ENCODE measurements around the gene NPTX2.

The NPTX2 gene

DNA sequence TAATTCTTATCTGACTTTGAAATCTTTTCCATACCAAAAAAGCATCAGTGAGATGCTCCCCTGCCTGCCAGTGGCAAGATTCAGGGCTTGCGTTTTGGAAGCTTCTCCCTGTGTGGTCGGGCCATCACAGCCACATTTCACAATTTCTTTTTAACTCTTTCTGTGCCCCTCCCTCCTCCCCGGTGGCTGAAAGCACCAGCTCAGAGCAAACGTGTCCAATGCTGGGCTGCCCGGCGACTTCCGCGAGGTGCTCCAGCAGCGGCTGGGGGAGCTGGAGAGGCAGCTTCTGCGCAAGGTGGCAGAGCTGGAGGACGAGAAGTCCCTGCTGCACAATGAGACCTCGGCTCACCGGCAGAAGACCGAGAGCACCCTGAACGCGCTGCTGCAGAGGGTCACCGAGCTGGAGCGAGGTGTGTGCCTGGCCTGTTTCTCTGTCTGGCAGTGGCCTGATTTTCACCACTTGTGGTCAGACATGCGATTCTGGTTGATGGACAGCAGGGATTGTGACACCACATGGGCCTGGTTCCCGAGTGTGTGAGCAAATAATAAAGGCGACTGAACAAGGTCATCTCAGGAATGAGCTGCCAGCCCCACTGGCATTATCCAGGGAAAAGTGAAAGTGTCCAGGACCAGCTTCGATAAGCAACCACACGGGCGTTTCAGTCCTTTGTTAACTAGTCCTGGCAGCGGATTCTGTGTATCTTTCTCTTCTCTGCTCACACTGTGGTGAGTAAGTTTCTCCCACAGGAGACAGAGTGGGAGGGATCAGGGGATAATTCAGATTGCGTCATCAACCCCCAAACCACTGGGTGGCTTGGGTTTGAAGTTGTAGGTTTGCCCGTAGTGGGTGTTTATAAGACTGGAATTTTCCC lies 2.6 kb downstream of the NPTX2 start:
- peaks cover 28% of the 10 kb centered on the region for H3K27me3 ChIP-seq (replicated peaks; ENCODE audit: control insufficient read depth, insufficient read depth, low read length)
- no peaks in the 10 kb centered on the region for H3K36me3 ChIP-seq (ENCODE audit: control insufficient read depth, insufficient read depth, low read length, severe bottlenecking)
- peaks cover 12% of the 10 kb centered on the region for H3K4me1 ChIP-seq (ENCODE audit: control insufficient read depth, insufficient read depth, low read length)
- H3K4me3 ChIP-seq (ENCODE audit: low read length), result peak overlapping the region; percentile 28
- DNase-seq (ENCODE audit: low read depth), result peak; percentile 5
- no peak overlapping the region for H3K9ac ChIP-seq (ENCODE audit: low read length)
- peaks cover 9% of the 10 kb centered on the region for H3K9me3 ChIP-seq (ENCODE audit: control insufficient read depth, low read length)

DNA sequence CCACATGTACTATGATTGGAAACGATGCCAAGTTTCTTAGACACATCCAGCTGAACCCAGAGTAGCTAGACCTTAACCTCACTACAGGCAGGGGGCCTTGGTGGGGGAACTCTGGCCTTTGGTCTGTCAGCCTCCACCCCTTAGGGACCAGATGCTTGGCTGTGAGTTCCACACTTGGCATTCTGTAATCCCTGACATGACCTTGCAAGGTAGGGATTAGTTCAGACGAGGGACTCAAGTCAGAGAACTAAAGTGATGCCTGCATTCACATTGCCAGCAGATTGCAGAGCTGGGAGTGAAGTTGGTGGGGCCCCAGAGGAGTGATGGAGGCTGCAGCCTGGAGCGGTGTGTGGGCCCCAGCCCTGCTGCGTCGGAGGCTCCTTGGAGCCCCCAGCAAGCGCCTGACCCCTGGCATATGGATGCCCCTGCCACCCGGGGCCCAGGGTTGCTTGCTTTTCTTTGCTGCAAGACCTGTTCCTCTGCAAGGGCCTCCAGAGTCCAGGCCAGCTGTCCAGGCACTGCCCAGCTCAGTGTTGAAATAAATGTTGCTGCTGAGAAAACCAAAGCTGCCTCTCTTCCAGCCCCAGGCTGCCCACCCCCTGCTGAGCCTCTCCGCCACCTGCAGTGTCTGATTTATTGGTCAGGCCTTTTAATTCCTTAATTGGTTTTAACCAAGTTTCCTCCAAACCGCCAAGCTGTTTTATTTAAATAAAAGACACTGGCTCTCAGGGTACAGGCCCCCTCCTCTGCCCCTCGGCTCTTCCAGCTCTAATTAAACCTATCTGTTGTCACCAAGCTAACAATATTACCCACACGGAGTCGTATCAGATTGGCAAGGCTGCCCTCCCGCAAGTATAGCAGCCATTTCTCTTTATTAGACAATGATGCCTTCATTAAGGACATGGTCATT lies 4.7 kb downstream of the NPTX2 start:
- DNase-seq (ENCODE audit: low read depth), result no peak
- peaks cover 12% of the 10 kb centered on the region for H3K4me1 ChIP-seq (ENCODE audit: control insufficient read depth, insufficient read depth, low read length)
- no peak overlapping the region for H3K4me3 ChIP-seq (ENCODE audit: low read length)
- no peaks in the 10 kb centered on the region for H3K36me3 ChIP-seq (ENCODE audit: control insufficient read depth, insufficient read depth, low read length, severe bottlenecking)
- H3K9ac ChIP-seq (ENCODE audit: low read length), result no peak overlapping the region
- H3K9me3 ChIP-seq (ENCODE audit: control insufficient read depth, low read length), result peaks cover 9% of the 10 kb centered on the region
- peaks cover 13% of the 10 kb centered on the region for H3K27me3 ChIP-seq (replicated peaks; ENCODE audit: control insufficient read depth, insufficient read depth, low read length)

GRCh38 chr7:98622926-98623325 lies 5.8 kb downstream of the NPTX2 start:
- Histone ChIP-seq H3K27me3 (replicated peaks; ENCODE audit: control insufficient read depth, insufficient read depth, low read length) (peaks cover 13% of the 10 kb centered on the region), H3K9ac (ENCODE audit: low read length) (no peak overlapping the region), H3K36me3 (ENCODE audit: control insufficient read depth, insufficient read depth, low read length, severe bottlenecking) (no peaks in the 10 kb centered on the region), H3K4me3 (ENCODE audit: low read length) (no peak overlapping the region), H3K4me1 (ENCODE audit: control insufficient read depth, insufficient read depth, low read length) (peaks cover 12% of the 10 kb centered on the region), H3K9me3 (ENCODE audit: control insufficient read depth, low read length) (peaks cover 9% of the 10 kb centered on the region)
- DNase-seq (ENCODE audit: low read depth), result no peak

- Histone ChIP-seq H3K9me3 (ENCODE audit: control insufficient read depth, low read length) (peaks cover 9% of the 10 kb centered on the region), H3K27me3 (replicated peaks; ENCODE audit: control insufficient read depth, insufficient read depth, low read length) (peaks cover 13% of the 10 kb centered on the region), H3K4me1 (ENCODE audit: control insufficient read depth, insufficient read depth, low read length) (peaks cover 2% of the 10 kb centered on the region), H3K9ac (ENCODE audit: low read length) (no peak overlapping the region), H3K4me3 (ENCODE audit: low read length) (no peak overlapping the region), H3K36me3 (ENCODE audit: control insufficient read depth, insufficient read depth, low read length, severe bottlenecking) (no peaks in the 10 kb centered on the region)
- no peak for DNase-seq (ENCODE audit: low read depth)
These were observed 7.8 kb downstream of the NPTX2 start for GRCh38 chr7:98624846-98625420.

DNA sequence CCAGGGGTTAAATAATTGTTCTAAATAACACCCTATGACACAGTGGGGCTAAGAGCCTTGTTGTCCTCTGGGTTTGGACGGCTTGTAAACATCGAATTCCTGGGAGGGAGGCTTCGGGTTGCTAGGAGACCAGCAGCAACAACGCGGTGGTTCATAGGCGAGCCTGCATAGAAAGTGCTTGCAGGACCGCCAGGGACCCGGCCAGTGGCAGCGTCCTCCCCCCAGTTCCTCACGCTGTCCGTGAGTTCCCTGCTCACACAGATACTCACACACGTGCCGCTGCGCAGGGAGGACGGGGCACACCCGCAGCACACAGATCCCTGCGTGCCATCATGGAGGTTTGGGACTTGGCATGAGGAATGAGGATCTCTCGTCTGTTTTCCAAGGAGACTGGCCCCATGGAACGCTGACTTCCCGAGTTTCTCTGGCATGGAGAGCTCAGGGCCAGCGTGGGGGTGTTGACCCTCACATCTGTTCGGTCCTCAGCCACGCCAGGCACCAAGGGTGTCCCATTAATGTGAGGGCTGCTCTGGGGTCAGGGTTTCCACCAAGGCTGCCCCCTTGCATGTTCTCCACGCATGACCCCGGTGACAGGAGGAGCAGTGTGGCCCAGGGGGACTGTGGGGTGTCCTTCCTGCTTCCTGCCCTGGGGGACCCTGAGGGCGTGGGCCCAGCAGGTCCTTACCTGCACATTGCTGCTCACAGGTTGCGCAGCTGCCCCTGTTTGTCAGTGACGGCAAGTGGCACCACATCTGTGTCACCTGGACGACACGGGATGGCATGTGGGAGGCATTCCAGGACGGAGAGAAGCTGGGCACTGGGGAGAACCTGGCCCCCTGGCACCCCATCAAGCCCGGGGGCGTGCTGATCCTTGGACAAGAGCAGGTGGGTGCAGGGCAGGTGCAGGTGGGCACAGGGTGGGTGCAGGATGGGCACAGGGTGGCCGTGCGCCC lies 9.7 kb downstream of the NPTX2 start:
- Histone ChIP-seq H3K4me1 (ENCODE audit: control insufficient read depth, insufficient read depth, low read length) (no peaks in the 10 kb centered on the region), H3K27me3 (replicated peaks; ENCODE audit: control insufficient read depth, insufficient read depth, low read length) (no peaks in the 10 kb centered on the region), H3K9me3 (ENCODE audit: control insufficient read depth, low read length) (peaks cover 11% of the 10 kb centered on the region), H3K36me3 (ENCODE audit: control insufficient read depth, insufficient read depth, low read length, severe bottlenecking) (no peaks in the 10 kb centered on the region), H3K9ac (ENCODE audit: low read length) (no peak overlapping the region), H3K4me3 (ENCODE audit: low read length) (no peak overlapping the region)
- DNase-seq (ENCODE audit: low read depth), result no peak

GRCh38 chr7:98627413-98627790 lies 10.3 kb downstream of the NPTX2 start:
- Histone ChIP-seq H3K4me1 (ENCODE audit: control insufficient read depth, insufficient read depth, low read length) (no peaks in the 10 kb centered on the region), H3K27me3 (replicated peaks; ENCODE audit: control insufficient read depth, insufficient read depth, low read length) (no peaks in the 10 kb centered on the region), H3K4me3 (ENCODE audit: low read length) (no peak overlapping the region), H3K36me3 (ENCODE audit: control insufficient read depth, insufficient read depth, low read length, severe bottlenecking) (no peaks in the 10 kb centered on the region), H3K9ac (ENCODE audit: low read length) (no peak overlapping the region), H3K9me3 (ENCODE audit: control insufficient read depth, low read length) (peaks cover 18% of the 10 kb centered on the region)
- no peak for DNase-seq (ENCODE audit: low read depth)

DNA sequence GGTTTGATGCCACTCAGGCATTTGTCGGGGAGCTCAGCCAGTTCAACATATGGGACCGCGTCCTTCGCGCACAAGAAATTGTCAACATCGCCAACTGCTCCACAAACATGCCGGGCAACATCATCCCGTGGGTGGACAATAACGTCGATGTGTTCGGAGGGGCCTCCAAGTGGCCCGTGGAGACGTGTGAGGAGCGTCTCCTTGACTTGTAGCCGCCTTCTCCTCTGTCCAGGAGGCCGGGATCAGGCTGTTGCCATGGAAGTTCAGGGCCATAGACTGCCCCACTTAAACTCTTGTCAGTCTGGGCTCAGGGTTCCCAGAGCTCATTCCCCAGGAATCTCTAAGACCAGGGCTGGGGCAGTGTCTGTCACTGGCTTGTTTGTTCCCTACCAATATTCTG lies 11.3 kb downstream of the NPTX2 start:
- no peaks in the 10 kb centered on the region for H3K36me3 ChIP-seq (ENCODE audit: control insufficient read depth, insufficient read depth, low read length, severe bottlenecking)
- no peak for DNase-seq (ENCODE audit: low read depth)
- H3K4me3 ChIP-seq (ENCODE audit: low read length), result no peak overlapping the region
- H3K9me3 ChIP-seq (ENCODE audit: control insufficient read depth, low read length), result peaks cover 17% of the 10 kb centered on the region
- no peaks in the 10 kb centered on the region for H3K4me1 ChIP-seq (ENCODE audit: control insufficient read depth, insufficient read depth, low read length)
- no peaks in the 10 kb centered on the region for H3K27me3 ChIP-seq (replicated peaks; ENCODE audit: control insufficient read depth, insufficient read depth, low read length)
- no peak overlapping the region for H3K9ac ChIP-seq (ENCODE audit: low read length)

DNA sequence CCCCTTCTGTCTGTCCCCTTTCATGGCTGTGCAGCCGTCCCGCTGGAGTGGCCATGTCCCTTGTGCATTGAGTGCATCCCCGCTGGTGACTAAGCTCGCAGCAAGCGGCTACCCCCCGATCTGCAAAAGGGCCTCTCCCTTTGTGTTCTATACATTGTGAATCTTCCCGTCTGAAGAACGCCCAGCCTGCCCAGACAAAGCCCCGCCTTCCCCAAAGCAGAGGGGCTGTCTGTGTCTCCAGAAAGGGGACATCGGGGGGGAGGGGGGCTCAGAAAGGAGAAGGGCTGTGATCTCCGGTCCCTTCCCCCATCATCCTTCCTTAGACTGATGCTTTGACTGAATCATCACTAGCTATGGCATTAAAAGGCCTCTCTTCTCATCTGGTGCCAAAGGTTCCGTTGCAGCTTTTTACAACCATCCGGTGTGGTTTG lies 11.9 kb downstream of the NPTX2 start:
- peaks cover 12% of the 10 kb centered on the region for H3K9me3 ChIP-seq (ENCODE audit: control insufficient read depth, low read length)
- no peak overlapping the region for H3K9ac ChIP-seq (ENCODE audit: low read length)
- DNase-seq (ENCODE audit: low read depth), result no peak
- no peaks in the 10 kb centered on the region for H3K4me1 ChIP-seq (ENCODE audit: control insufficient read depth, insufficient read depth, low read length)
- no peaks in the 10 kb centered on the region for H3K36me3 ChIP-seq (ENCODE audit: control insufficient read depth, insufficient read depth, low read length, severe bottlenecking)
- H3K27me3 ChIP-seq (replicated peaks; ENCODE audit: control insufficient read depth, insufficient read depth, low read length), result no peaks in the 10 kb centered on the region
- no peak overlapping the region for H3K4me3 ChIP-seq (ENCODE audit: low read length)

DNA sequence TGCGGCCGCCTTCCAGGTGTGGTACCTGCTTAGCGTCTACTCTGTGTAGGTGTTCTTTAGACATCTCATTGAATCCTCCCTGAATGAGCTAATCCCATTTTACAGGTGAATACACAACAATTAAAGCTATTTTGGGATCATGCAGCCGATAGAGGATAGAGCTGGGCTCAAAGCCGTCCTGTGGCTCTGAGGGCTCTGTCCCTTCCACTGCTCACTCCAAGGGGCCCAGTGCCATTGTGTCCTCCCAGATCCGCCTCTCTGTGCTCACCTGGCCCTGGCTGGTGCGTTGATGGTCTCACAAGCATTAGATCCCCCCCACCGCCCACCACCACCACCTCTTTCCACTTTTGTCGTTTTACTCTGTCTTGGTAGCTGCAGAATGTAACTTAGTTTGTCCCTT lies 13.1 kb downstream of the NPTX2 start:
- H3K4me3 ChIP-seq (ENCODE audit: low read length), result no peak overlapping the region
- H3K36me3 ChIP-seq (ENCODE audit: control insufficient read depth, insufficient read depth, low read length, severe bottlenecking), result no peaks in the 10 kb centered on the region
- no peaks in the 10 kb centered on the region for H3K4me1 ChIP-seq (ENCODE audit: control insufficient read depth, insufficient read depth, low read length)
- no peak for DNase-seq (ENCODE audit: low read depth)
- H3K9me3 ChIP-seq (ENCODE audit: control insufficient read depth, low read length), result peaks cover 12% of the 10 kb centered on the region
- no peaks in the 10 kb centered on the region for H3K27me3 ChIP-seq (replicated peaks; ENCODE audit: control insufficient read depth, insufficient read depth, low read length)
- H3K9ac ChIP-seq (ENCODE audit: low read length), result no peak overlapping the region

- DNase-seq (ENCODE audit: low read depth), result no peak
- Histone ChIP-seq H3K4me3 (ENCODE audit: low read length) (no peak overlapping the region), H3K9me3 (ENCODE audit: control insufficient read depth, low read length) (peaks cover 12% of the 10 kb centered on the region), H3K9ac (ENCODE audit: low read length) (no peak overlapping the region), H3K27me3 (replicated peaks; ENCODE audit: control insufficient read depth, insufficient read depth, low read length) (no peaks in the 10 kb centered on the region), H3K36me3 (ENCODE audit: control insufficient read depth, insufficient read depth, low read length, severe bottlenecking) (no peaks in the 10 kb centered on the region), H3K4me1 (ENCODE audit: control insufficient read depth, insufficient read depth, low read length) (no peaks in the 10 kb centered on the region)
These were observed 13.7 kb downstream of the NPTX2 start for GRCh38 chr7:98630770-98631169.
